GM18526 (cell line): Measurements from ENCODE around the gene IMP4.

Experiments used
- POLR2A ChIP-seq: IDR thresholded peaks from 3 replicates; pipeline ENCODE4 v1.6.1; 2011; ENCODE audit not compliant: insufficient read length; ENCODE audit errors: extremely low read depth

The IMP4 gene

GRCh38 chr2:130346741-130347066, 4.0 kb downstream of the IMP4 start:
- TF ChIP-seq POLR2A: no peak

GRCh38 chr2:130347220-130347925, 4.7 kb downstream of the IMP4 start:
- no peak for TF ChIP-seq POLR2A

GRCh38 chr2:130349174-130349573, 6.5 kb downstream of the IMP4 start:
- TF ChIP-seq POLR2A: no peak

GRCh38 chr2:130351711-130352110, 9.0 kb downstream of the IMP4 start:
- TF ChIP-seq POLR2A: no peak

GRCh38 chr2:130352237-130352636, 9.5 kb downstream of the IMP4 start:
- no peak for TF ChIP-seq POLR2A

- TF ChIP-seq POLR2A: no peak
Observed at GRCh38 chr2:130353291-130354138, 10.8 kb downstream of the IMP4 start.

GRCh38 chr2:130354139-130354428, 11.4 kb downstream of the IMP4 start:
- TF ChIP-seq POLR2A: no peak

- no peak for TF ChIP-seq POLR2A
Observed at GRCh38 chr2:130355172-130355577, 12.5 kb downstream of the IMP4 start.

GRCh38 chr2:130355578-130356431, 13.1 kb downstream of the IMP4 start, which contains the start of gene PTPN18:
Gene PTPN18, plus strand, starts transcription at chr2:130356056. Its CDS starts 52 bp downstream, at chr2:130356108.
- TF ChIP-seq POLR2A: no peak

GRCh38 chr2:130357864-130358263, 15.2 kb downstream of the IMP4 start:
- TF ChIP-seq POLR2A: no peak

- TF ChIP-seq POLR2A: no peak
Observed at GRCh38 chr2:130358420-130359350, 16.0 kb downstream of the IMP4 start.

- TF ChIP-seq POLR2A: no peak
Observed at GRCh38 chr2:130359466-130359865, 16.8 kb downstream of the IMP4 start.

GRCh38 chr2:130363479-130363878, 20.8 kb downstream of the IMP4 start:
- no peak for TF ChIP-seq POLR2A

GRCh38 chr2:130365075-130365474, 22.4 kb downstream of the IMP4 start:
- TF ChIP-seq POLR2A: no peak

- TF ChIP-seq POLR2A: no peak
Observed at GRCh38 chr2:130365963-130366362, 23.3 kb downstream of the IMP4 start.
